Measurements from ENCODE around the gene SFTPD. TPM values are rescaled to one million over a fixed set of nuclear protein-coding genes. Genes with fewer than 3 reads are reported as not detected.
"Not testable (repeated sequence)": the region's sequence is repeated elsewhere in the genome, so short reads cannot be mapped to it uniquely, and the experiment has no call there.

SFTPD gene
- total RNA-seq, 2 donors from 2014 or later, result not detected

DNA sequence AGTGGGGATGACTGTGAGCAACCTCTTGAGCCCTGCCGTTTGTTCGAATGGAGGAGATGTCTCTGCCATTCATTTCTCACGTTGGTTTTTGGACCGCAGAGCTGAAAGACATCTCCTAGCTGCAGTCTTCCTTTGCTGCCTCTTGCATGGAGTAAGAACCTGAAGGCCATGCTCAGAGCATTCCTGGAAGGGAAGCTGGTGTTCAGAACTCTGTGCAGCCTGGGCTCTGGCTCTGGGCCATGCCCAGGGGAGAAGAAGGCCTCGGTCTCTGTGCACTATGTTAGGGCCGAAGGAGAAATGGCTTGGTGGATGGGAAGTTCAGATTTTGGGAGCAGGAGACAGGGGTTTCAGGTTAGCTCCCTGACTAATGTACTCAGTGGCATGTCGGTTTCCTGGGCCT is 22.9 kb downstream of the SFTPD start:
- H3K27me3 Mint-ChIP-seq, result peaks cover 12 to 17% of the 10 kb centered on the region in 2 donors
- no peak overlapping the region for H3K4me3 Mint-ChIP-seq
- ATAC-seq (no peak), DNase-seq (ENCODE audit: low spot score) (no peak)
- H3K4me1 Mint-ChIP-seq (ENCODE audit: low read depth in 2 of 2), result peaks cover 0 to 12% of the 10 kb centered on the region in 2 donors
- no peak overlapping the region for H3K27ac Mint-ChIP-seq
- H3K36me3 Mint-ChIP-seq, result no peaks in the 10 kb centered on the region
- no peaks in the 10 kb centered on the region for H3K9me3 Mint-ChIP-seq

DNA sequence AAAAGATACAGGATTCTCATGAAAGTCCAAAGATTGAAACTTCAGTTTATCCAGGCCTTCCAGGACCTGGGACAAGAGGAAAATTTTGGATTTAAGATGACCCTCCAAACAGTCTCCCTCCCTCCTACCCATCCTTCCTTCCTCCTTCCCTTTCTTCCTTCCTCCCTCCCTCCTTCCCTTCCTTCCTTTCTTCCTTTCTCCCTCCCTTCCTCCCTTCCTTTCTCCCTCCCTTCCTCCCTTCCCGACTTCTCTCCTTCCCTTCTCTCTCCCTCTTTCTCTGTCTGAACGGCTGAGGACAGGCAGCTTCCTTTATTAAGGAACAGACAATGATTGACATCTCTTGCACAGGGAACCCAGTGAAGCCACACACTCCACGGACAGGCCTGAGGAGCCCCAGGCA is 23.3 kb downstream of the SFTPD start:
- peaks cover 0 to 12% of the 10 kb centered on the region in 2 donors for H3K4me1 Mint-ChIP-seq (ENCODE audit: low read depth in 2 of 2)

DNA sequence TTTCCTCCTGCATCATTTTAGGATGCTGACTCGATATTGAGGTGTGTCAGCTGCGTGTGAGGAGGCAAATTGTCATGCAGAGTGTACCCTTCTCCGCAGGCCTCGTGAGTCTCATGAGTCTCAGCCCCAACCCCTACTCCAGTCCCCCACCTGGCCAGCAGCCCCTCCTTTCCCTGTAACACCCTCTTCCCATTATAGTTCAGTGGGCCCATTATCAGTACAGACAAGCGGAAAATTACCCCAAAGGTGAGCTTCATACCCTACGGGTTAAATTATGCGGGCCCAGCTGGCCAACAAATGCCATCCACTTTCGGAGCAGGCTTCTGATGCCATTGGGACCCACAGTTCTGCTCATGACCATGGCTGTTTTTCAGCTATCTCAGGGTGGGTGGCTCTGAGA is 25.2 kb downstream of the SFTPD start:
- ATAC-seq, result no peak
- Mint-ChIP-seq H3K4me3 (no peak overlapping the region), H3K27ac (no peak overlapping the region), H3K27me3 (peaks cover 0 to 5% of the 10 kb centered on the region in 2 donors), H3K9me3 (no peaks in the 10 kb centered on the region), H3K36me3 (no peaks in the 10 kb centered on the region), H3K4me1 (ENCODE audit: low read depth in 2 of 2) (peaks cover 0 to 8% of the 10 kb centered on the region in 2 donors)
- DNase-seq (ENCODE audit: low spot score), result no peak

More for the DNA sequence above, 23.3 kb downstream of the SFTPD start:
- ATAC-seq (no peak), DNase-seq (ENCODE audit: low spot score) (no peak)
- no peak overlapping the region for H3K4me3 Mint-ChIP-seq
- no peak overlapping the region for H3K27ac Mint-ChIP-seq
- no peaks in the 10 kb centered on the region for H3K9me3 Mint-ChIP-seq
- H3K27me3 Mint-ChIP-seq, result peaks cover 10 to 14% of the 10 kb centered on the region in 2 donors
- no peaks in the 10 kb centered on the region for H3K36me3 Mint-ChIP-seq

- H3K27ac Mint-ChIP-seq, result no peak overlapping the region
- DNase-seq (ENCODE audit: low spot score) (no peak), ATAC-seq (no peak)
- H3K4me1 Mint-ChIP-seq (ENCODE audit: low read depth in 2 of 2), result peaks cover 0 to 8% of the 10 kb centered on the region in 2 donors
- no peak overlapping the region for H3K4me3 Mint-ChIP-seq
- H3K27me3 Mint-ChIP-seq, result peaks cover 0 to 5% of the 10 kb centered on the region in 2 donors
- H3K9me3 Mint-ChIP-seq, result no peaks in the 10 kb centered on the region
- no peaks in the 10 kb centered on the region for H3K36me3 Mint-ChIP-seq
Observed at GRCh38 chr10:79923145-79923544, 25.8 kb downstream of the SFTPD start.

DNA sequence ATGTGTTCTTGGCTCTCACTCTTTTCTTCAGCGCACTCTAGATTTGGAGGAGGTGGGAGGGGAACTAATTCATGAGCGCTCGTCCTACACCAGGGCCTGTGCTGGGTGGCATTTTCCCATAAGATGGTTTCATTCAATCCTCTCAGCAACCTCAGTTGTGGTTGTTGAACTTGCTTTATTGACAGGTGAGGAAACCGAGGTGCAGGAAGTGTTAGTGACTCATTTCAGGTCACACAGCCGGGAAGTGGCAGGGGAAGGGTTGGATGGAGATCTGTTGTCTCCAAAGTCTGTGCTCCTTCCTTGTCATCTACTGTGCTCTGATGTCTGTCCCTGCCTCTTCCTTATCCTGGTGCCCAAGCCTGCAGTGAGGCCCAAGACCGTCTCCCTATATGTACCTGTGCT is 26.9 kb downstream of the SFTPD start:
- H3K9me3 Mint-ChIP-seq; H3K27ac Mint-ChIP-seq; H3K27me3 Mint-ChIP-seq; H3K4me1 Mint-ChIP-seq (ENCODE audit: low read depth in 2 of 2); H3K4me3 Mint-ChIP-seq; DNase-seq (ENCODE audit: low spot score); H3K36me3 Mint-ChIP-seq: not testable (repeated sequence)
- ATAC-seq, result peak; percentile 58 to 59

GRCh38 chr10:79915838-79916237 is 33.1 kb downstream of the SFTPD start:
- not testable (repeated sequence) for H3K4me3 Mint-ChIP-seq; H3K36me3 Mint-ChIP-seq; H3K4me1 Mint-ChIP-seq (ENCODE audit: low read depth in 2 of 2)

GRCh38 chr10:79914512-79914911 is 34.4 kb downstream of the SFTPD start:
- H3K27me3 Mint-ChIP-seq, result peaks cover 12 to 26% of the 10 kb centered on the region in 2 donors
- not testable (repeated sequence) for H3K4me1 Mint-ChIP-seq (ENCODE audit: low read depth in 2 of 2); H3K36me3 Mint-ChIP-seq; ATAC-seq; H3K4me3 Mint-ChIP-seq; H3K27ac Mint-ChIP-seq; H3K9me3 Mint-ChIP-seq; DNase-seq (ENCODE audit: low spot score)

More at GRCh38 chr10:79915838-79916237, 33.1 kb downstream of the SFTPD start:
- H3K27me3 Mint-ChIP-seq, result peaks cover 12 to 14% of the 10 kb centered on the region in 2 donors
- H3K27ac Mint-ChIP-seq; DNase-seq (ENCODE audit: low spot score); ATAC-seq; H3K9me3 Mint-ChIP-seq: not testable (repeated sequence)

GRCh38 chr10:79910836-79911235 is 38.1 kb downstream of the SFTPD start:
- Mint-ChIP-seq H3K4me3 (no peak overlapping the region), H3K4me1 (ENCODE audit: low read depth in 2 of 2) (no peaks in the 10 kb centered on the region), H3K36me3 (no peaks in the 10 kb centered on the region), H3K27me3 (peaks cover 24 to 39% of the 10 kb centered on the region in 2 donors), H3K27ac (no peak overlapping the region), H3K9me3 (no peaks in the 10 kb centered on the region)
- ATAC-seq, result no peak
- no peak for DNase-seq (ENCODE audit: low spot score)

DNA sequence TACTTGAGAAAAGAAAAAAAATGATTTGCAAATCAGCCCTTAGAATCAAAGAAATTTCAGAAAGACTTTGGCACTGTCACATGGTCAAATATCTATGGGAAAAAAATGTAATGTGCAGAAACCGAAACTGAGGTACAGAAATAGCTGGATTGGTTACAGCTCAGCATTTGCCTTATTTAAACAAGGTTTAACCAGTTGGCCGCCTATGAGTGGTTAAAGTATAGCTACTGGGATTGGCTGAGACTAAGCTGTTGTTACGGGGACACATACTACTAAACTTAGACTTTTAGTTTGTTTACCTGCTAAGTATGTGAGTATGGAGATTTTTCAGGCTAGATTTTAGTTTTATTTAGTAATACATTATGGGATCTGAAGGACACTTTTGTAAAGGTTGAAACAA is 38.6 kb downstream of the SFTPD start:
- H3K4me3 Mint-ChIP-seq, result no peak overlapping the region
- no peak overlapping the region for H3K27ac Mint-ChIP-seq
- peaks cover 24 to 39% of the 10 kb centered on the region in 2 donors for H3K27me3 Mint-ChIP-seq
- H3K36me3 Mint-ChIP-seq, result no peaks in the 10 kb centered on the region
- ATAC-seq (no peak), DNase-seq (ENCODE audit: low spot score) (no peak)
- peaks cover 0 to 1% of the 10 kb centered on the region in 2 donors for H3K4me1 Mint-ChIP-seq (ENCODE audit: low read depth in 2 of 2)
- no peaks in the 10 kb centered on the region for H3K9me3 Mint-ChIP-seq

DNA sequence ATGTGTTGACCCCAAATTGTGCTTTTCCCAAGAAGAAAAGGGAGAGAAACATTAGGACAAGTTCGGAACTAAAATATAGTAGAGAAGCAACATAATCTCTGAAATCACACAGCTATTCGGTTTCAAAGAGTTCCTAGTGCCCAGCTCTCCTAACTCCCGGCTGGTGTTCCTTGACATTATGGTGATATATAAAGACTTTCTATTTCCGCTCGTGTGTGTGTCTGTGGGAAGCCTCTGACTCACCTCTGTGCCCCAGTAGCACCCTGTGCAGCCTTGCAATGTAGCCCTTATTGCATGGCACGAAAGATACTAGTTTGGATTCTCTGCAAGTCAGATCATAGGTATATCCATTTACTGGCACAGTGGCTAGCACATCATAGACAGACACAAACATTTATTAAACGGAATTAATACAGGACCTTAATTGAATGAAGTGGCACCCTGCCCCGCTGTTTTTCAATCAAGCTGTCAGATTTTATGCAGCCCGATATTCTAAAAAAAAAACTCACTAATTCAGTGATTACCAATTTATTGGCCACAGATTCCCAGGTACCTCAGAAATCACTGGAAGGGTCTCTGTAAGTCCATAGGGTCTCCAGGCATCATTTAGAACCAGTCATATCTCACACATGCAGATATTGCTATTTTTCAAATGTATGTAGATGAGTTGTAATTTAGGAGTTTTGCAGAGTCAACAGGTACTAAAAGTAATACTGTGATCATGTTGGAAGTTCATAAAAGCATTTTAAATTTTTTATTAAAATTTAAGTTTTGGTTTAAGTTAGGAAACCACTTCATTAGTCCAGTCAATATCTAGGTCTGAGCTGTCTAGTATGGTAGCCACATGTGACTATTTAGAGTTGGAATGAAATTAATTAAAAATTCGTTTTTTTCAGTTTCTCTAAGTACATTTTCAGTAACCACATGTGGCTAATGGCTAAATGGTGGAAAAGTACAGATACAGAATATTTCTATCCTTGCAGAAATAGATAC is 43.3 kb downstream of the SFTPD start:
- Mint-ChIP-seq H3K4me3 (peak overlapping the region; percentile 73), H3K27ac (no peak overlapping the region), H3K27me3 (peaks cover 40 to 55% of the 10 kb centered on the region in 2 donors), H3K4me1 (ENCODE audit: low read depth in 2 of 2) (peaks cover 14 to 17% of the 10 kb centered on the region in 2 donors), H3K9me3 (no peaks in the 10 kb centered on the region), H3K36me3 (no peaks in the 10 kb centered on the region)
- ATAC-seq (no peak), DNase-seq (ENCODE audit: low spot score) (no peak)

GRCh38 chr10:79904671-79905321 is 44.1 kb downstream of the SFTPD start:
- Mint-ChIP-seq H3K4me1 (ENCODE audit: low read depth in 2 of 2) (peaks cover 14 to 17% of the 10 kb centered on the region in 2 donors), H3K36me3 (no peaks in the 10 kb centered on the region), H3K9me3 (no peaks in the 10 kb centered on the region), H3K4me3 (peak overlapping the region; percentile 73), H3K27ac (no peak overlapping the region), H3K27me3 (peaks cover 40 to 49% of the 10 kb centered on the region in 2 donors)
- DNase-seq (ENCODE audit: low spot score) (no peak), ATAC-seq (peak; percentile 85 to 86)

- peaks cover 14 to 17% of the 10 kb centered on the region in 2 donors for H3K4me1 Mint-ChIP-seq (ENCODE audit: low read depth in 2 of 2)
- not testable (repeated sequence) for H3K4me3 Mint-ChIP-seq; DNase-seq (ENCODE audit: low spot score); H3K9me3 Mint-ChIP-seq; H3K36me3 Mint-ChIP-seq; ATAC-seq; H3K27ac Mint-ChIP-seq
- H3K27me3 Mint-ChIP-seq, result peaks cover 29 to 34% of the 10 kb centered on the region in 2 donors
Observed at GRCh38 chr10:79901571-79901970, 47.3 kb downstream of the SFTPD start.

GRCh38 chr10:79898597-79899325 is 50.1 kb downstream of the SFTPD start:
- Mint-ChIP-seq H3K36me3 (no peaks in the 10 kb centered on the region), H3K9me3 (no peaks in the 10 kb centered on the region), H3K27ac (no peak overlapping the region), H3K27me3 (peaks cover 22 to 35% of the 10 kb centered on the region in 2 donors), H3K4me3 (no peak overlapping the region), H3K4me1 (ENCODE audit: low read depth in 2 of 2) (peaks cover 4 to 9% of the 10 kb centered on the region in 2 donors)
- ATAC-seq, result no peak
- no peak for DNase-seq (ENCODE audit: low spot score)
